Lung (tissue), 12 donors: Measurements from ENCODE around the gene LRP1B. TPM values are rescaled to one million over a fixed set of nuclear protein-coding genes. Genes with fewer than 3 reads are reported as not detected.

Experiments
- ATAC-seq: fragments of 200-7000 bp; cut with Tn5 transposase; one replicate; pipeline ENCODE4 v1.9.1; 2020; ENCODE audit warnings: moderate number of reproducible peaks; ENCODE audit not compliant: insufficient read depth, low FRiP score
- DNase-seq, 3 donors: peaks; one replicate each; pipeline ENCODE4 v3.0.0-alpha.2; 2013 to 2017
- H3K27ac ChIP-seq, 2 donors: one replicate each; pipeline ENCODE4 v1.5.1; 2013; ENCODE audit warnings: mild to moderate bottlenecking in 2 of 2, moderate library complexity in 2 of 2, control low read depth in 1 of 2, inconsistent platforms in 1 of 2, low read depth in 1 of 2, low read length in 1 of 2
- H3K27me3 ChIP-seq, 3 donors: one replicate each; pipeline ENCODE4 v1.5.1; 2013; ENCODE audit warnings: low read length in 2 of 3; ENCODE audit not compliant: control insufficient read depth in 3 of 3, insufficient read depth in 3 of 3
- H3K36me3 ChIP-seq, 4 donors: one replicate each; pipeline ENCODE4 v1.5.1; 2013; ENCODE audit warnings: low read length in 4 of 4, mild to moderate bottlenecking in 1 of 4, moderate library complexity in 1 of 4; ENCODE audit not compliant: control insufficient read depth in 4 of 4, insufficient read depth in 4 of 4
- H3K4me1 ChIP-seq, 5 donors: one replicate each; pipeline ENCODE4 v1.5.1; 2013; ENCODE audit warnings: low read length in 5 of 5, mild to moderate bottlenecking in 2 of 5, moderate library complexity in 1 of 5; ENCODE audit not compliant: control insufficient read depth in 5 of 5, insufficient read depth in 5 of 5
- H3K4me3 ChIP-seq: one replicate; pipeline ENCODE4 v1.5.1; 2013; ENCODE audit warnings: mild to moderate bottlenecking, control low read depth, moderate library complexity
- H3K9ac ChIP-seq, 2 donors: one replicate each; pipeline ENCODE4 v1.5.1; 2013; ENCODE audit warnings: low read length in 2 of 2, control low read depth in 1 of 2; ENCODE audit not compliant: insufficient read depth in 1 of 2
- H3K9me3 ChIP-seq, 4 donors: one replicate each; pipeline ENCODE4 v1.5.1; 2013; ENCODE audit warnings: low read length in 3 of 4, mild to moderate bottlenecking in 1 of 4, moderate library complexity in 1 of 4; ENCODE audit not compliant: control insufficient read depth in 4 of 4, insufficient read depth in 3 of 4
- CTCF ChIP-seq: IDR thresholded peaks from 2 replicates; pipeline ENCODE4 v1.5.1; 2012; ENCODE audit warnings: mild to moderate bottlenecking; ENCODE audit errors: control extremely low read depth, extremely low read depth
- WGBS, 2 donors: extraction: QIAGEN DNeasy Blood & Tissue Kit; methylation state at CpG; one replicate each; pipeline ENCODE4 v1.1.7; 2013; 5-methylcytosine and 5-hydroxymethylcytosine counted together
- polyA plus RNA-seq, 2 donors: library from polyadenylated mRNA; stranded (reverse); fragments of 200-250 nt; gene quantifications; one replicate each; pipeline ENCODE4 v1.2.1, GENCODE V29; 2013
- total RNA-seq, 2 donors: library from RNA; depleted of rRNA in 1 of 2; stranded (reverse); fragments of >200 nt in 1 of 2; gene quantifications; one replicate each; pipeline ENCODE4 v1.2.1, GENCODE V29; 2014 to 2021
- donor health status: control.
- donor health status: control.
- donor health status: Bipolar disorder and iron deficiency.
- donor health status: healthy.
- donor health status: DM: yes; HTN: yes; CAD: no.

The LRP1B gene
- total and polyA plus RNA-seq, 4 donors = 0.01 to 6.5 (median 0.16) TPM

GRCh38 chr2:141524777-141525176 is 606.0 kb downstream of the LRP1B start:
- Histone ChIP-seq H3K36me3 (no peaks in the 10 kb centered on the region), H3K4me3 (no peak overlapping the region), H3K27ac (no peak overlapping the region), H3K27me3 (no peaks in the 10 kb centered on the region), H3K4me1 (peaks cover 0 to 4% (median 0%) of the 10 kb centered on the region in 5 donors), H3K9ac (no peak overlapping the region), H3K9me3 (no peaks in the 10 kb centered on the region)
- DNase-seq (no peak), ATAC-seq (no peak)
- WGBS, 2 donors = 55 to 63% methylated on average over 3 of the region's 3 CpGs
- no peak for TF ChIP-seq CTCF

- no peak overlapping the region for H3K9ac ChIP-seq
- peaks cover 0 to 4% (median 0%) of the 10 kb centered on the region in 5 donors for H3K4me1 ChIP-seq
- no peaks in the 10 kb centered on the region for H3K27me3 ChIP-seq
- ATAC-seq (no peak), DNase-seq (no peak)
- no peaks in the 10 kb centered on the region for H3K36me3 ChIP-seq
- no peak for TF ChIP-seq CTCF
- H3K27ac ChIP-seq = no peak overlapping the region
- no peaks in the 10 kb centered on the region for H3K9me3 ChIP-seq
- no peak overlapping the region for H3K4me3 ChIP-seq
Measured at GRCh38 chr2:141523199-141523598, 607.6 kb downstream of the LRP1B start.

- Histone ChIP-seq H3K27ac (no peak overlapping the region), H3K4me3 (no peak overlapping the region), H3K27me3 (no peaks in the 10 kb centered on the region), H3K36me3 (no peaks in the 10 kb centered on the region), H3K9me3 (no peaks in the 10 kb centered on the region), H3K4me1 (peaks cover 0 to 4% (median 0%) of the 10 kb centered on the region in 5 donors), H3K9ac (no peak overlapping the region)
- no peak for ATAC-seq
- TF ChIP-seq CTCF = no peak
- DNase-seq = no peak
- WGBS, 2 donors = 32 to 60% methylated on average over 1 of the region's 1 CpG
Measured at GRCh38 chr2:141522702-141523101, 608.1 kb downstream of the LRP1B start.

- Histone ChIP-seq H3K27me3 (no peaks in the 10 kb centered on the region), H3K9me3 (no peaks in the 10 kb centered on the region), H3K9ac (no peak overlapping the region), H3K4me1 (peaks cover 0 to 4% (median 0%) of the 10 kb centered on the region in 5 donors), H3K36me3 (no peaks in the 10 kb centered on the region), H3K27ac (no peak overlapping the region), H3K4me3 (no peak overlapping the region)
- WGBS, 2 donors = 69 to 73% methylated on average over 3 of the region's 3 CpGs
- no peak for ATAC-seq
- no peak for TF ChIP-seq CTCF
- no peak for DNase-seq
Measured at GRCh38 chr2:141522048-141522447, 608.8 kb downstream of the LRP1B start.
